NCI-H2196 (cell line): Measurements from ENCODE around the gene KLHDC4.
"Not testable (repeated sequence)": the region's sequence is repeated elsewhere in the genome, so short reads cannot be mapped to it uniquely, and the experiment has no call there.

Experiments
- DNase-seq: peaks from one replicate; lab custom pipeline; 2025; ENCODE audit not compliant: unreplicated experiment; lab: John Stamatoyannopoulos, UW

KLHDC4 gene

DNA sequence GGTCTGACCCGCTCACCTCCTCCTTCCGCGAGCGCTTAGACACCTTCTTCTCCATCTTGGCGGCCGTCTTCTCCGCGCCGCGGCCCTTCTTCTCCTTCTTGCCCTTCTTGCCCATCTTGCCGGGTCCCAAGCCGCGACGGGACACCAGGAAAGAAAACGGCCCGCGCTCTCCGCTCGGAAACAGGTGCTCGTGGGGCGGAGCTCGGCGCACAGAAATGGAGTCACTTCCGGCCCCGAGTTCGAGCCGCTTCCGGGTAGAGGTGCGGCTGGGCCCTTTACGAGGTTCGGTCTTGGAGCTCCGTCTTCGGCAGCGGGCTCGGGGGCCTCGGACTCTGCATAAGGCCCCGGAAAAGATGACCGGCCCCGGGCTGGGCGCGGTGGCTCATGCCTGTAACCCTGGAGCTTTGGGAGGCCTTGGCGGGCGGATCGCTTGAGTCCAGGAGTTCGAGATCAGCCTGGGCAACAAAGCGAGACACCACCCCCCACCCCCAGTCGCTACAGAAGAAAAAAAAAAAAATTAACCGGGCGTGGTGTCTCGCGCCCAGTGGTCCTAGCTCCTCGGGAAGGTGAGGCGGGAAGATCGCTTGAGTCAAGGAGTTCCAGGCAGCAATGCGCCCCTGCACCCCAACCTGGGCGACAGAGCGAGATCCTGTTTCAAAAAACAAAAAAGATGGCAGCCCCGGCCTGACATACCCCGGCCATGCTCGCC, at the start of gene KLHDC4:
Gene KLHDC4 (minus strand): TSS at position 211 of the 709 bp plus-strand sequence. CDS start 96 bp downstream, at position 115.
- DNase-seq, result peak; percentile 63

DNA sequence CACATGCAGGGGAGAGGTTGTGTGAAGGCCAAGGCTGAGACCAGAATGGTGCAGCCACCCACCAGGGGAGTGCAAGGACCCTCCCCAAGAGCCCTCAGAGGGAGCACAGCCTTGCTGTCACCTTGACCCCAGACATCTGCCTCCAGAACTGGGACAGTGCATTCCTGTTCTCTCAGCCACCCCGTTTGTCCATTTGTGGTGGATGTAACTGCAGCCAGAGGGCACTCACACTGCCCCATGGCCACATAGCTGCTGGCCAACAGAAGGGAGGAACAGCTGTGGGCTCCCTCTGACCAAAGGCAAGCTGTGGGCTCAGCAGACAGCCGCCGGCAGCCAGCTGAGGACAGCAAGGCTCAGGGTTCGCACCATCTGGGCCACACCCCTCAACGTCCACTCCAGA, 49.8 kb upstream of the KLHDC4 start:
- DNase-seq, result no peak

DNA sequence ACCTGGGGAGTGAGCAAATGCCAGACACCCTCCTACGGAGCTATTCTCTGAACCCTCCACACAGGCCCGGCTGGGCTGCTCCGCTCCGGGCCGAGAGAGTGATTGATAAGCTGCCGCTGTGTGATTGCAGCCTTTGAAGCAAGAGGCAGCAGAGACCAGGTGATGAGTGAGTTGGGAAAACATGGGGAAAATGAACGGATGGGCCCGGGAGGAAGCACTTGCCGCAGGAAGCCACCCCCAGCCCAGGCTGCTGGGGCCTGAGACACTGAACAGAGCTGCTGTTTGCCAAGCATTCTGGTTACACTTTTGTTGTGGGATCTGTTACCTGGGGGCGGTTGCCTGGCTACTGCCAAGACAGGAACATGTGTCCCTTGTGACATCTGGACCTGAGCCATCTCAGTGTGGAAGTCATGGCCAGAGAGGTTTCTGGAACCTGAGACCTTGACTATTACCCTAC, 46.4 kb upstream of the KLHDC4 start:
- peak; percentile 33 for DNase-seq

DNA sequence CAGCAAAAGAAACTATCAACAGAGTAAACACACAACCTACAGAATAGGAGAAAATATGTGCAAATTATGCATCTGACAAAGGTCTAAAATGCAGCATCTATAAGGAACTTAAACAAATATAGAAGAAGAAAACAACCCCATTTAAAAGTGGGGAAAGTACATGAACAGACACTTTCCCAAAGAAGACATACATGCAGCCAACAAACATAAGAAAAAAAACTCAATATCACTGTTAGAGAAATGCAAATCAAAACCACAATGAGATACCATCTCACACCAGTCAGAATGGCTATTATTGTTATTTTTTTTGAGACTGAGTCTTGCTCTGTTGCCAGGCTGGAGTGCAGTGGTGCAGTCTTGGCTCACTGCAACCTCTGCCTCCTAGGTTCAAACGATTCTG, 45.7 kb upstream of the KLHDC4 start:
- not testable (repeated sequence) for DNase-seq

DNA sequence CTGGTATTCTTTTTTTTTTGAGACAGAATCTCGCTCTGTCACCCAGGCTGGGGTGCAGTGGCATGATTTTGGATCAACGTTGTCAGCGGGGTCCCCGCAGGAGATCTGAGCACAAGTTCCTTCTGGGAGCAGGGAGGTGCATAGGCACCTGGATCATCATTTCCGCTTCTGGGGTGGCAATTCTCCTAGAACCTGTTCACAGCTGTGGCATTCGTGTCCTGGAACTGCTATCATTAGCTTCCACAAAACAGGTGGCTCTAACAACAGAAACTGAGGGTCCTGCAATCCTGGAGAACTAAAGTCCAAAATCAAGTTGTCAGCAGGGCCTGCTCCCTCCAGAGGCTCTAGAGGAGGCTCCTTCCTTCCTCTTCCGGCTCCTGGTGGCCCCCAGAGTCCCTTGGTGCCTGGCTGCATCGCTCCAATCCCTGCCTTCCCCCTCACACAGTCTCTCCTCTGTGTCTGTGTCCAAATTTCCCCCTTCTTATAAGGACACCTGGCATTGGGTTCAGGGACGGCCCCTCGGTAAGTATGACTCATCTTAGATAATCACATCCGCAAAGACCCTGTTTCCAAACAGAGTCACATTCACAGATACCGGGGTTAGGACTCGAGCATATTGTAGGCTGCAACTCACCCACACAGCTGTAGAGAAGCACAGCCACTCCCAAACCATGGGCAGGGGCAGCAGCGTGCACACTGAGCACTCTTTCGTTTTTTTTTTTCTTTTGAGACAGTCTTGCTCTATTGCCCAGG, 43.5 kb upstream of the KLHDC4 start:
- DNase-seq, result no peak

DNA sequence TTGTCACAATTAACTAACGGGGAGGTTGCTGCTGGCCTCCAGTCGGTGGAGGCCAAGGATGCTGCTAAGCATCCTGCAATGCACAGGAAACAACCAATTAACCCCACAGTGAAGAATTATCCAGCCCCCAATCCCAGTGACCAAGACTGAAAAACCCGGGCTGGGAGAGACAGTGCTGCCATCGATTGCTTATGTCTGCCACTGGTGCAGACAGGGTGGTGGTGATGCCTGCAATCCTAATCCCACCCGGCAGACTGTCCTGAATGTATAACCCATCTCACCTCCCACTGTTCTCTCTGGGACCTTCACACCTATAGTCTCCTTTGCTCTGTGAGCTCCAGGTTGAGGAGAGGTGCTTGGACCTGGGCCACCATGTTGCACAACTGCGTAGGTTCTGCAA, 42.3 kb upstream of the KLHDC4 start:
- DNase-seq, result no peak

DNA sequence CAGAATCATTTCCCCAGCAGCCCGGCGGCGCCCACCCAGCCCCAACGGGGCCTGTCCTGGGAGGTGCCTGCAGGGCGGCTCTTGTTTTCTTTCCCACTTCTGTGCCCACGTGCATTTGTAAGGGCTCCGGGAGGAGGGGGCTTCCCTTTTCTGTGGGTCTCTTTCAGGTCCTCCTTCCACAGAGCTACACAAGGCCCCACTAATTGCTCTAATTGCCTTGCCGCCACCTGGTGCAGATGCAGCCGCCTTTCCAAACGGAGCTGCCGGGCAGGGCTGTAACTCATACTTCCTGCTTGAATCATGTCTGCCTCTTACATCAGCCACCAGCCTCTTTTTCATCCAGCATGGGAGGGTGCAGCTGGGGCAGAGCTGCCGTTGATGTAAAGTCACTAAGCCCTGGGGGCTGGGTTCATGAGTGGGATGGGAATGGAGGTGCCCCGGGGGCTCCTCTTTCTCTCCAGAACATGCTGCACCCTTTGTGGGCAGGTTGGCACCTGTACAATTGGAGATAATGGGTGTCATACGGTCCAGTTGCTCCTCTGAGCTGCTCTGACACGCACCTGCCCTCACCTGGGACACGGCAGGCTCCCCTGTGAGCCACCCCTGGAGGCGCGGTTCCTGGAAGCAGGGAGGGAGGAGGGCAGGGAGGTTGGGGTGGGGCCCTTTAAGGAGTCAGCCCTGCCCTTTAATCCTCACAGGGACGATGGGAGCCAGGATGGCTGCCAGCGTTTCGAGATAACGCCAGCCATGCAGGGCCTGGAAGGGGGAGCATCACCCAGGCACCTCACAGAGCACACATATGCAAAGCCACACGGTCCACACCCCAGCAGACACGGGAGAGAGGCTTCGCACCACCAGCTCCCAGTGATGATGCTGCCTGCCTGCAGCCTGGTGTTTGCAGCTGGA, 41.1 kb upstream of the KLHDC4 start:
- DNase-seq, result peak; percentile 78

DNA sequence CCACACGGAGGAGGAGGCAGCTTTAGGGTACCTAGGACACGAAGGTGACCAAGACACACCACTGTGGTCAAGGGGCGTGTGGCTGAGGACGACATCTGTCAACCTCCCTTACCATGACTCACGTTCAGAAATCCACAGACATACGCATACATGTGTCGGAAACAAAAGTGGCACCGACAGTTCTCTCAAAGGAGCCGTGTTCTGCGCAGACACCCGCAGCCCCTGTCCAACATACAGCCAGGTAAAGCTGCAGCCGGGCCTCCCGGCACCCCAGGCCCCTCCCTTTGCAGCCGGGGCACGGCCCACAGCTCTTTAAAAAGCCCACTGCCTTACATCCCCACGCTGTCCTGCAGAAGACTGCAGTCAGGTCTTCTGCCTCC, 40.5 kb upstream of the KLHDC4 start:
- no peak for DNase-seq

DNA sequence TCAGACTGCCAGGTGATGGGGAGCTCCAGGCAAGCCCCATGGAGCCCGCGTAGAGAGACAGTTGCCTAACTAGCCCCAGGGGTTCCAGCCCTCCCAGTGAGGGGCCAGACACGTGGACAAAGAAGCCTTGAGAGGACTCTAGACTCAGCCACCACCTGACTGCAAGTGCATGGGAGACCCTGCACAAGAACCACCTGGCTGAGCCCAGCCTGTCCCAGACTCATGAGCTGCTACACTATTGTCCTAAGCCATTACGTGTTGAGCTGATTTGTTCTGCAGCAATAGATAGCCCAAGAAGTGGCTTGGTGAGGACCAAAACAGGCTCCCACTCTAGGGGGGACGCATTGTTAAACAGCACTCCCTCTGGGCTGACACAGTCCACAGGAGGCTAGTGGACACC, 37.6 kb upstream of the KLHDC4 start:
- DNase-seq, result no peak

DNA sequence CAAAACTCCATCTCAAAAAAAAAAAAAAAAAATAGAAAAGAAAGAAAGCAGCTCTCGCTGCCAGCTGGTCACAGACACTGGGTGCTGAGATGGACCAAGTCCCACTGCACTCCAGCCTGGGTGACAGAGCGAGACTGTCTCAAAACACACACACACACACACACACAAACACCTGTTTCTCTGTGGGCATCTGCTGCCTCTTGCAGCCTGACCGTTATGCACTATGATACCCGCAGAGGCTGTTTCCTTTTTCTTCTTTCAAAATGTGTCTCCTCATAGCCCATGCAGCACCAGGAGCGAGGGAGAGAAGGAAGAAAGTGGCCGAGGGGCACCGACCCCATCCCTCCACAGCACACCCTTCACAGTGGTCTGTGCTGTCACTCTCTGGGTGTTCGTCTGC, 36.9 kb upstream of the KLHDC4 start:
- DNase-seq, result no peak

DNA sequence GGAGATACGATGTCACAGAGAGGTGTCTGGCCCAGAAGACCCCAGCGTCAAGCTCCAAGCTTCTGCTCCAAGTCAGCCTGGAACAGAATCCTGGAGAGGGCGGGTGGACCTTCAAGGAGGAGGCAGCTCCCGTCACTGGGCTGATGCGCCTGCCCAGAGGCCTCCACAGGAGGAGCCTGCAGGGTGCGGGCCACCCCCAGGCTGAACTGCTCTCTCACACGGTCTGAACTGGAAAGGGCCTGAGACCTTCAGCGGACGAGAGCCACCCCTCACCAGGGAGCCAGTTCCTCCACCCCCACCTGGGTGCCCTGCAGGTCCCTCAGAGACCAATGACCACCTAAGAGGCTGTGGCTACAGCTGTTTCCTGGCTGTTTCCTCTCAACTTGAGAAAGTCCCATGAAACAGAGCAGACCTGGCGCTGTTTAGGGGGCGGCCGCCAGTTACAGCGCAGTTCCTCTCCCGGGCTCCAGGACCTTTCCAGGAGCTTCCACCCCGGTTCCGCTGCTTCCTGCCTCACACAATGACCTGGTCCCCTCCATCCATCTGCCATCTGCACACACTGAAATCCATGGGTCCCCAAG, 36.0 kb upstream of the KLHDC4 start:
- no peak for DNase-seq

DNA sequence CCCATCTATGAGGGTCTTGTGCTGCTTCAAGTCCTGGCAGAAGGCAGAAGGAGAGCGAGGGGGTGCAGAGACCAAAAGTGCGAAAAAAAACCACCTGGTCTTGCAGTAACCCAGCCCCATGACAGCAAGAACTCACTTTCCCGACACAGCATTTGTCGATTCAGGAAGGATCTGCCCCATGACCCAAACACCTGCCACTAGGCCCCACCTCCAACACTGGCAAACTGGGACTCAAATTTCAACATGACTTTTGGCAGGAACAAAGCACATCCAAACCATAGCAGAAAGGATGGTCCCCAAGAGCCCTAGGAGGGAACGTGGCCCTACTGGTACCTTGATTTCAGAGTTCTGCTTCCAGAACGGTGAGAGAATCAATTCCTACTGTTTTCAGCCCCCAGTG, 34.7 kb upstream of the KLHDC4 start:
- DNase-seq, result peak; percentile 18

DNA sequence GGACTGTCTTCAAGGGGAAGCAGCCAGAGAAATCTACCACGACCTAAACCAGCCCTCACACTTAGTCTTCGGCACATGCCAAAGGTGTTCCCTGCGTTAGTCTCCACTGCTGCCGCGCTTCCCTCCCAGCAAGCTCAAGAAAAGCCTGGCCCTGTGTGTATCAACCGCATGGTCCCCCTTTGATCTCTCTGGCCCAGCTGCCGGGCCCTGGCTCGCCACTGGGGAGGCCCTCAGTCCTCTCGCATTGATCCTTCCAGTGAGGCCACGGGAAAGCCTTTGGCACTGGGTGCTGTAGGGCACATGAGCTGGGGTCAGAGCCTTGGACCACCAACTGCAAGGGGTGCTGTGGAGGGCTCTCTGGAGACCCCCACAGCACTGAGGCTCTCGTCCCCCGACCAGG, 29.6 kb upstream of the KLHDC4 start:
- no peak for DNase-seq

DNA sequence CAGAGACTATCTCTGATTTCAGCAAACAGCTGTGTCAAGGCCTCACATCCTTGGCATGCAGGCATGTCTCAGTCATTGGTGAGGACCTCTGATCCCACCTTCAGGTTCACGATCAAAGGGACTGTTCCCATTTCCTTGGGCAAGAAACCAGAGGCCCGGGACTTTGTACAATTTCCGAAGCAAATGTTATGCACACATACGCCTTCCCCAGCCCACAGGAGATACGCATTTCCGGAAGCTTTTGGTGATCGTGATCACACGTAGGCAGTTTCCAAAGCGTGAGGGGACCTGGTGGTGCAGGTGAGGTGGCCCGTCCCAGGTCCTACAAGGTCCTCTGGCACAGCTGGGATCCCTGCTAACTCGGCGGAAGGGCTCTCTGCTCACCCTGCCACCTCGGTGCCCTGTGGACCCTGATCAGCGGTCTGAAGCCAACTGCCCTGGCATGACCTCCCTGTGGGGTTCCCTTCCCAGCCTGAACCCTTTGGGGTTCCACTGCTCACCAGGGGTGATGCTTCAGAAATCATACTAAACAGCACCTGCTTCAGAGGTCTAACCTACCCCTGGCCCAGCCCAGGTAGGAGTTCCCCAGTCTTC, 28.8 kb upstream of the KLHDC4 start:
- DNase-seq, result no peak

DNA sequence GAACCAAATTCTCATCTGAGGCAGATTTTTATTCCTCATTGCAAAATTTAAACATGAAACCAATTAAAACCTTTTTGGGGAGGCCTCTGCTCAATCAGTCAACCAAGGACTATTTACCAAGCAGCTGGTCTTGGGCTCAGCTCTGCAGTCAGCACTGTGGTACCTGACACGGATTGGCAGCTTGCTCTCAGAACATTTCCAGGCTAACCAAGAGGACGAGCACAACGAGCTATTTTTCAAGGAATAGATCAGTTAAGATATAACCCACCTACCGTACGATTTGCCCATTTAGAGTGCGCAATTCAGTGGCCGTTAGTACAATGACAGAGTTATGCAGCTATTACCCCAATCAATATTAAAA, 26.4 kb upstream of the KLHDC4 start:
- DNase-seq, result no peak

DNA sequence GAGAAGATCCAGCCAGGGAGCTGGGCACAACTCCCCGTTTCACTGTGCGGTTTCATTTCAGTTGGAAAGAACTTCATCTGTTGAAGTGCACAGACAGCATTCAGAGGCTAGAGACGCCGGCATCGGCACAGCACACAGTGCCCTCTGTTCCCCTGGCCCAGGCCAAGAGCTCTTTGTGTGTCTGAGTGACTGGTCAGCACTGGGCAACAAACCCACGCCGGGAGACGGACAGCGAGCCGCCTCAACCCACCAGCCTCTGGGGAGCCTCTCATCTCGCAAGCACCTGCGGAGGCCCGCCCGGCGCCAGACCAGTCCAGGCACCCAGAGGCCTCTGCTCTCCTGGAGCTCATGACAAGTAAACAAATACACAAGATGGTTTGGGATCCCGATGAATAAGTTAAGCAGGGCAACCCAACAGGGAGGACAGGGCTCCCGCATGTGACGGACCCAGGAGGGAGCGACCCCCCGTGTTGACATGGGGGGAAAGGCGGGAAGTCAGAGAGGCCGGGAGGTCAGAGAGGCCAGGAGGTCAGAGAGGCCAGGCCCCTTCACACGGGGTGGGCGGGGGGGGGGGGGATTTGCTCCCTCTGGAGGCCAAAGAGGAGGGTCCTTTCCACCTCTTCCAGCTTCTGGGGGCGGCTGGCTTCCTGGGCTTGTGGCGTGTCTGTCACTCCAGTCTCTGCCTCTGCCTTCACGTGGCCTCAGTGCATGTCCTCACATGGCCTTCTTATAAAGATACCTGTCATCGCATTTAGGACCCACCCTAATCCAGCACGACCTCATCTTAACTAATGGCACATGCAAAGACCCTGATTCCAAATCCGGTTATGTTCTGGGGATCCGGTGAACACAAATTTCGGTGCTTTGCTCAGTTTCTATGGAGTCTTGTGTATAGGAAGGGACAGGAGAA, 25.8 kb upstream of the KLHDC4 start:
- no peak for DNase-seq

DNA sequence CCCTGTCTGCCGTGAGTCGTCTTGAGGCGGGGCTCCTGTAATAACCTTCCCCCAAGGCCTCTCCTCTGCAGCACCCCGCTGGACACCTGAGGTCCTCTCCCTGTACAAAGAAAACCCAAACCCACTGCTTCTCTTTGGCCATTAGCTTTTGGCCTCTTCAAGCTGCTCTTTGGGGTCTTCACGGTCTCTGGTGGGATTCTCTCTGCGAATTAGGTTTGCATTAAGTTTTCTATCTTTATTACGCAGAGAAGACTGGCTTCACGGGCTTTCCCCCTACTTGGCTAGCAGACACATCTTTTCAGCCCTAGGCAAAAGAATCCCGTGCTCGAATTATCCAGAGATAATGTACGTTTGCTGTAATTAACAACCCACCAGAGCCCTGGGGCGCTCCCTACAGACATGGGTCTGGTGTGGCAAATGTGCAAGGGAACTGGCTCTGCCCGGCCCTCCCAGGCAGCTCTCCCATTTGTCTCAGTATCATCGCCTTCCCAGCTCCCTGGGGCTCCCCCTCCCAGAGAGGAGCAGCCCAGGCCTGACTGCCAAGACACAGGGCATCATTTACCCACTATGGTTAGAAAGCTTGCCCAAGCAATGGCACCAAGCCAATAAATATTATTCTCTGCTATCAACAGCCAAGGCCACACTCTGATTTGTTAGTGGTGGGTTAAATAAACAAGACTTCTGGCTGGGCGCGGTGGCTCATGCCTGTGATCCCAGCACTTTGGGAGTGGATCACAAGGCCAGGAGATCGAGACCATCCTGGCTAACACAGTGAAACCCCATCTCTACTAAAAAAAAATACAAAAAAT, 24.7 kb upstream of the KLHDC4 start:
- DNase-seq, result peak; percentile 17

DNA sequence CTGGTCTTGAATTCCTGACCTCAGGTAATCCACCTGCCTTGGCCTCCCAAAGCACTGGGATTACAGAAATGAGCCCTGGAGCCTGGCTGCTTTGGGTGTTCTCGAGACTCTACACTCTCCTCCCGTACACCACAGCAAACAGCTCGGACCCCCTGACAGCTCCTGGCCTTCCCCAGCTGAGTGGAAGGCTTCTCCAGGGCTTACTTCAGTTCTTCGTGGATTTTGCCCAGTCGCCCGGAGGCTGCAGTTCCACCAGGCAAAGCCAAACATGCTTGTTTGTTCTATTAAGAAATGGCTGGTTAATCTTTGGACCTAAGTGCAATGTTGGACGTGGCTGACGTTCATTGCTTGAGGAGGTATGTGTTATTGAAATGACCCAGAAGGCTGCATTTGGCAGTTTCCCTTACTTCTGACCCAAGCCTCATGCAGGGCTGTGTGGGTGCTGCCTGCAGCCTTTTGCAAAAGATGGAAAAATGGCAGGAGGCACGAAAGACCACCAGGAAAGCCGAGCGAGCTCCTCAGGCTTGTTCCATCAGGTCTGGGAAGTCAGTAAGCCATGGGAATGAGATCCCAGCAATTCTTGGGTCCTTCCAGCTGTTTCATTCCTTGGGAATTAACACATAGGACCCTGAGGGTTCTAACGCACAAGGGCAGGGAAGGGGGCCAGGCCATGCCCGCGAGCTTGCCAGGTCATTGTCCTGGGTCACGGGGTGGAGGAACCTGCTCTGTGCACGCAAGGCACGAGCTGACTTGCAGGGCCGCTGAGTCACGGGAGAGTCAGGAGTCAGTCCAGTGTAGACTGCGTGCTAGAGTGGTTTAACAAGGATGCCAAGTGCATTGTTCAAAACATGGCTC, 23.9 kb upstream of the KLHDC4 start:
- DNase-seq, result no peak
